A172 (cell line): ENCODE data around the gene MRPL27. TPM values are rescaled to one million over a fixed set of nuclear protein-coding genes. Genes with fewer than 3 reads are reported as not detected.
A peak's percentile ranks its signal among the peaks of the same experiment; 100 is the strongest.

Experiments
- DNase-seq: peaks from one replicate; pipeline ENCODE4 v3.0.0-alpha.2; 2015; ENCODE audit warnings: low spot score
- total RNA-seq: library from RNA; depleted of rRNA; stranded (reverse); fragments of >200 nt; shearing (Covaris generic); gene quantifications from 2 replicates; pipeline ENCODE4 v1.2.3, GENCODE V29; 2014

The MRPL27 gene
- total RNA-seq, 1 experiment from 2014 or later: 109 TPM

GRCh38 chr17:50360486-50361115 is 12.4 kb downstream of the MRPL27 start:
- DNase-seq: no peak

GRCh38 chr17:50359998-50360461 is 13.0 kb downstream of the MRPL27 start:
- DNase-seq: no peak

GRCh38 chr17:50359005-50359699 is 13.8 kb downstream of the MRPL27 start:
- no peak for DNase-seq

- DNase-seq: no peak
Measured at GRCh38 chr17:50358177-50358576, 14.8 kb downstream of the MRPL27 start.

DNA sequence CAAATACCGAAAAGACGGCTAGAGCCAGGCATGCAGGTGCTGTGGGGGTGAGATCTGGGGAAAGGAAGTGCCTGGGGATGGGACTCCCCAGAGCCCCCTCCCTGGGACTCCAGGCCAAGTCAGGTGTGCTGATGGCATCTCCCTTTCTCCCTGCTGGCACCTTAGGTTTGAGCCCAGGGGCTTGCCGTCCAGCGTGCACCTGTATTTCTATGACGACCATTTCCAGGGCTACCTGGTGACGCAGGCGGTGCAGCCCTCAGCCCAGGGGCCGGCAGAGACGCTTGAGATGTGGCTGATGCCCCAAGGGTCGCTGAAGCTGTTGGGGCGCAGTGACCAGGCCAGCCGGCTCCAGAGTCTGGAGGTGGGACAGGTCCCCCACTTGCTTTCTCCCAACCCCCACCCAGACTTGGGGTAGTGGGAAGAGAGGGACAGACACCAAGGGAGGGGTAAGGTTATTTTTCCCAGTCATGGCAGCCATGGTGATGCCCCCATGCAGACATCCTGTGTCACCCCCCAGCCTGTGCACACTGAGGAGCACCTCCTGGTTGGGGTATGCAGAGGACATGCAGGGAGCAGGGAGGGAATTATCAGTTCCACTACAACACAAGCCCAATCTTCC is 16.0 kb downstream of the MRPL27 start:
- DNase-seq: no peak

DNA sequence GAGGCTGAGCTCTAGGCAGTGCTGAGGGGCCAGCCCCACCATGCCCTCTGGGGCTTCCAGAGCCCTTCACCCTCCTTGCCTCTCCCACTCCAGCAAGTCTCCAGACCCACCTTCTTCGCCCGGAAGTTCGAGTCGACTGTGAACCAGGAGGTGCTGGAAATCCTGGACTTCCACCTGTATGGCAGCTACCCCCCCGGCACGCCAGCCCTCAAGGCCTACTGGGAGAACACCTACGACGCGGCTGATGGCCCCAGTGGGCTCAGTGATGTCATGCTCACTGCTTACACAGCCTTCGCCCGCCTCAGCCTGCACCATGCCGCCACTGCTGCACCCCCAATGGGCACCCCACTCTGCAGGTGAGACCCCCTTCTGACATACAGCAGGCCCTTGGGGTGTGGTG is 16.6 kb downstream of the MRPL27 start:
- DNase-seq: no peak

- DNase-seq: no peak
Measured at GRCh38 chr17:50355701-50356341, 17.2 kb downstream of the MRPL27 start.

DNA sequence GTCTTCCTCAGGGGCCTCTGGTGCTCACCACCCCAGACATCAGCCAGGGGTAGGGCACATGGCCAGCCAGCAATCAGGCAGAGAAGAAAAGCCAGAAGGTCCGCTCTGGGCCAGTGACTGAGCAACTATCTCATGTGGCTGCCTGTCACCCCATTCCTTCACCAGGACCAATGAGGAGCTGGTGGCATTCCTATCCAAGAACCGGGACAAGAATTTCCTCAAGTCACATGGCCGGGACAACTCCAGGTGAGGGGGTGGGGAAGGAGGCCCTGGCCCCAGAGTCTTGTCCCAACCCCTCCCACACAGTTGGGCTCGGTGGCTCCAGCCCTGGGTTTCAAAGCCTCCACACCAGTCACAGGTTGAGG is 17.7 kb downstream of the MRPL27 start:
- DNase-seq: no peak

DNA sequence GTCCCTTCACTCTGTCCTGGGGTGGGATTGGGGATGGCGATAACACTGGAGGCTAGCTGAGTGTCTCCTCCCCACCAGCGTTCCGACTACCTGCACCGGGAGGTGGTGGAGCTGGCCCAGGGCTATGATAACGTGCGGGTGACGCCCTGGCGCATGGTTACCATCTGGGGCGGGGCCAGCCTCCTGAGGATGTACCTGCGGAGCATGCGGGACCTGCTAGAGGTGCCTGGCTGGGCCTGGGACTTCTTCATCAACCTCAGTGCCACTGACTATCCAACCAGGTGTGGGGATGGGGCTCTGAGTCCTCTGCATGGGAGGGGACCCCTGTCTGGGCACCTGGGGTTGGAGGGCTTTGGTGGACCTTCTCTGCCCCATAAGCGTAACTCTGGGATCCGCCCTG is 18.2 kb downstream of the MRPL27 start:
- DNase-seq: no peak

DNA sequence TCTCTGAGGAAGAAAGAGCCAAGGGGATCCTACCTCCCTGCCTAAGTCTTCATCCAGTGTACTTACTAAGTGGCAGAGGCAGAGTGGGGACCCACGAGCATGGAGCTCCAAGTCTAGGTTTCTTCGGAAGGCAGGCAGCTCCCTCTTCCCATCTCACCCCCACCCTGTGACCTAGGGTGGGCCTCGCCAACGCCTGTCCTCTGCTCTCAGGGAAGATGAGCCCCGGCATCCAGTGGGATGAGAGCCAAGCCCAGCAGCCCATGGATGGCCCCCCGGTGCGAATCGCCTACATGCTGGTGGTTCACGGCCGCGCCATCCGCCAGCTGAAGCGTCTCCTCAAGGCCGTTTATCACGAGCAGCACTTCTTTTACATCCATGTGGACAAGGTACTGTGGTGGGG is 18.8 kb downstream of the MRPL27 start:
- DNase-seq: no peak

DNA sequence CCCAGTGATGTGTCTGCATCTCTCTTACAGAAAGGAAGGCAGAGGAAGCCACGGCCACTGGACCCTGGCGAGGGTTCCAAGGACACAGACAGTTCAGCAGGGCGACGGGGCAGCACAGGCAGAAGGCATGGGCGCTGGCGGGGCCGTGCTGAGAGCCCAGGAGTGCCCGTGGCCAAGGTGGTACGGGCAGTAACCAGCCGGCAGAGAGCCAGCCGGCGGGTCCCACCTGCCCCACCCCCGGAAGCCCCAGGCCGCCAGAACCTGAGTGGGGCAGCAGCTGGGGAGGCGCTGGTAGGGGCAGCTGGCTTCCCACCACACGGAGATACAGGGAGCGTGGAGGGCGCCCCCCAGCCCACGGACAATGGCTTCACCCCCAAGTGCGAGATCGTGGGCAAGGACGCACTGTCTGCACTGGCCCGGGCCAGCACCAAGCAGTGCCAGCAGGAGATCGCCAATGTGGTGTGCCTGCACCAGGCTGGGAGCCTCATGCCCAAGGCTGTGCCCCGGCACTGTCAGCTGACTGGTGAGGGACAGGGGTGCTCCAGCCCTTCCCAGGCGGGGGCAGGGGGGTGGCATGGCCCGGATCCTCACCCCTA is 19.3 kb downstream of the MRPL27 start:
- DNase-seq: no peak

DNA sequence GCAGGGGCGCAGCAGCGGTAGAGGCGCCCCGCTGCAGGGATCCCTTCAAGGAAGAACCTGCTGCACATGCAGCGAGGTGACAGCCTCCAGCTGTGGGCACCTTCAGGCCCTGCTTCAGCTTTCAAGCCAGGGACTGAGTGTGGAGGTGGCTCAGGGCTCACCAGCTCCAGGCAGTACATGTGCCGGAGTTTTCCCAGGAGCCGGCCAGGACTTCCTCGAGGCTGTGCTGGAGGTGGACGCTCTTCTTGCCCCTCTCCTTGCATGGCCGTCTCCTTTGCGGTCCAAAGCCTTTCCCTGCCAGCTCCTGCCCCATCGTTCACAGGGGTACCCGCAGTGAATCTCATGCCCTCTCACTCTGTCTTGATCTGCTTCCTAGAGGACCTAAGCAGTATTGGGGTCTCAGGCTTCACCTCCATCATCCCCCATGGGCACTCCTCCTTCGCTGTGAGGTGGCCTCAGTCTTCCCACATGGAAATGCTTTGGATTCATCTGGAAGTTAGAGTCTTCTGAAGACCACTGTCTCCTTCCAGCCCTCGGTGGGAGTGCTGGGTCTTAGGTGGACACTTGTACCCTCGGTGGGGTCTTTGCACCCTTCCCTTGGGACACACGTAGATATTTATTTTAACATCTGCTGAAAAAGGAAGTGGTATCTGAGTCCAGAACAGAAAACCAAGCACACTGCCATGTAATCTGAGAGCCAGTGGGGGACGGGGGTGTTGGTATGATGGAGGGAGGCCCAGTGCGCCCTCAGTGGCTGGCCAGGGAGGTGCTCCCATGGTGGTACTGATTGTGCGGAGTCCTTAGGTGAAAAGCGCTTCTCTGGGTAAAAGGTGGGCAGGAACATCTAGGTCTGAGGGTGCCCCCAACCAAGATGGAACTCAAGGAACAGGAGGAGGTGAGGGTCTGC is 20.0 kb downstream of the MRPL27 start:
- no peak for DNase-seq

GRCh38 chr17:50352072-50352692 is 20.8 kb downstream of the MRPL27 start:
- DNase-seq: no peak

- DNase-seq: no peak
Measured at GRCh38 chr17:50350733-50351132, 22.3 kb downstream of the MRPL27 start.

- DNase-seq: no peak
Measured at GRCh38 chr17:50349243-50349600, 23.8 kb downstream of the MRPL27 start.

- DNase-seq: peak; percentile 69
Measured at GRCh38 chr17:50348522-50349242, 24.3 kb downstream of the MRPL27 start.

DNA sequence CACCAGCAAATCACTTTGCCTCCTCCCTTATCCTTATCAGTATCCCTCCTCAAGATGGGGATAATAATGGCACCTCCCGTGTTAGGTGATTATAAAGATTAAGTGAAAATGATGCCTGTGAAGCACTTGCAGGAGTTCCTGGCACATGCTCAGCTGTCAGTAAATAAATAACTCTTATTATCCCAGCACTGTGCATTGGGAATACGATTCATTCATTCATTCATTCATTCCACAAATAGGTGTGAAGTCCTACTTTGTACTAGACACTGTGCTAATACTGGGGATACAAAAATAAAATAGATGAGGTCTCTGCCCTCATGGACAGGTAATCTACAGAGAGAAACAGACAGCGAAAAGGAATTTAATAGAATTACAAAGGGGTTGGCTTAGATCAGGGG is 25.1 kb downstream of the MRPL27 start:
- no peak for DNase-seq

DNA sequence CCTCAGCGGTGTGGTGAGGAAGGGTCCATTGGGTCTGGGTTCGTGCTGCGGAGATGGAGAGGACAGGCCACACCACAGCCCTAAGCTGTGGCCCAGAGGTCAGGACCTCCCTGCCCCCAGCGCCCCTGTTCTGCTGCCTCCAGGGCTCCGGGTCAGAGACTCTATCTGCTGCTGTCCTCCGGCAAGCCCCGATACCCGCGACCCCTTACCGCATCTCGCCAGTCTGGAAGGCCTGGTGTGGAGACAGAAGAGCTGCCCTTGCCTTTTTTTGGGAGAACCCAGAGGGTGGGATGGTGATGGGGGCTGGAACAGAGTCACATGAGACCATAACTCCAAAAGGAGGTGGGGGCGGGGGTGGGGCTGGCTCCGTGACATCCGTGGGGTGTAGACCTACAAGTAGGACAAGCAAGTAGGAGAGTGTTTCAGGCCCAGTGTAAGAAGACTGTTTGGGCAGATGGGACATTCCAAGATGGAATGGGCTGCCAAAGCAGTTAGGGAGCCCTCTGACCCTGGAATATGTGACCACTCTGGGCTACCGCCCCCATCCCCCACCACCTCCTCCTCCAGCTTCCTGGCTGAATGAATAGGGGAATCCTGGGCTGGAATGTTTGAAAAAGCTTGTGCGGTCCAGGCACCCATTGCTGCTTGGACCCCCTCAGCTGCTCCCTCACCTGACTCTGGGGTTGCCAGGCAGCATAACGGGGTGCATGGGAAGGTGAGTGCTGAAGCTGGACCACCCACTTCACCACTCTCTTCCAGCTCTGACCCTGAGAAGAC is 25.7 kb downstream of the MRPL27 start:
- no peak for DNase-seq
